Calu3 (cell line): ENCODE results near the gene SH3PXD2B. TPM values are rescaled to one million over a fixed set of nuclear protein-coding genes. Genes with fewer than 3 reads are reported as not detected.

Experiments used
- BruUV-seq: library from RNA; stranded (reverse); fragments of 400-500 nt; replicated peaks from 2 replicates; lab custom pipeline; 2021; lab: Mats Ljungman, UMichigan
- CTCF ChIA-PET: fragments of 300-600 bp; sonication (Branson Sonifier 250); formaldehyde crosslinking; loops from one replicate; lab custom pipeline; 2022; ENCODE audit warnings: antibody characterized with exemption; lab: Charles Lee
- DNase-seq: peaks from one replicate; pipeline ENCODE4 v3.0.0; 2022
- H3K27ac Mint-ChIP-seq: one replicate; pipeline ENCODE4 v1.8.0; 2022; ENCODE audit warnings: mixed read lengths; ENCODE audit not compliant: unreplicated experiment
- H3K27me3 Mint-ChIP-seq: one replicate; pipeline ENCODE4 v1.8.0; 2022; ENCODE audit warnings: mixed read lengths; ENCODE audit not compliant: unreplicated experiment
- H3K36me3 Mint-ChIP-seq: one replicate; pipeline ENCODE4 v1.8.0; 2022; ENCODE audit warnings: mild to moderate bottlenecking, moderate library complexity, mixed read lengths; ENCODE audit not compliant: insufficient read depth, unreplicated experiment
- H3K4me1 Mint-ChIP-seq: one replicate; pipeline ENCODE4 v1.8.0; 2022; ENCODE audit warnings: mild to moderate bottlenecking, low read depth, mixed read lengths; ENCODE audit not compliant: unreplicated experiment
- H3K4me3 Mint-ChIP-seq: one replicate; pipeline ENCODE4 v1.8.0; 2022; ENCODE audit warnings: mild to moderate bottlenecking, low read depth, moderate library complexity, mixed read lengths; ENCODE audit not compliant: unreplicated experiment
- H3K9me3 Mint-ChIP-seq: one replicate; pipeline ENCODE4 v1.8.0; 2022; ENCODE audit warnings: low read depth, mixed read lengths; ENCODE audit not compliant: unreplicated experiment
- intact Hi-C: fragments of 100-400 bp; cut with micrococcal nuclease; formaldehyde crosslinking; loops from one replicate; pipeline ENCODE4 v1.10.0; 2022; ENCODE audit not compliant: unreplicated experiment
- total RNA-seq: library from RNA; stranded (reverse); gene quantifications from 2 replicates; pipeline ENCODE4 v1.2.3, GENCODE V29; 2022
- TF ChIP-seq, protein P1 (sequence below): fragments of 200-600 bp; IDR thresholded peaks from one replicate; pipeline ENCODE4 v1.8.0; 2022; ENCODE audit warnings: antibody characterized with exemption; ENCODE audit not compliant: unreplicated experiment

The SH3PXD2B gene
- total RNA-seq, 1 experiment from 2014 or later = 25.6 TPM

DNA sequence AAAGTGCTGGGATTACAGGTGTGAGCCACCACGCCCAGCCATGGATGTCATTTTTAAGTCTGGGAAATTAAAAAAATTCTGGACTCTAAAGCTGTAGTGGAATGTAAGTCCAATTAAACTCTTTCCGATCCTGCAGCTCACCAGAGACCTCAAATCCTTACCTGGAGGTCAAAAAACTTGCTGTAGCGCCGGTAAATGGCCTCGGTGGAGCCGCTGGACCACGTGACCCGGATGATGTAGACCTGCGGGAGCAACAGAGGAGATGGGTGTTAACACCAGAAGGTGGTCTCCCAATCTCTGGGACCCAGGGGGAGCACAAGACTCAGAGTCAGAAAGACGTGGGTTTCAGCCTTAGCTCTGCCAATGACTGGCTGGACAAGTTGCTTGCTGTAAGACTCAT lies 32.1 kb downstream of the SH3PXD2B start:
- no peaks in the 10 kb centered on the region for H3K9me3 Mint-ChIP-seq
- BruUV-seq = no TSS peak
- no peak for DNase-seq
- H3K4me1 Mint-ChIP-seq = peaks cover 21% of the 10 kb centered on the region
- H3K27me3 Mint-ChIP-seq = no peaks in the 10 kb centered on the region
- no peak overlapping the region for H3K27ac Mint-ChIP-seq
- H3K4me3 Mint-ChIP-seq = no peak overlapping the region
- TF ChIP-seq, protein P1, sequence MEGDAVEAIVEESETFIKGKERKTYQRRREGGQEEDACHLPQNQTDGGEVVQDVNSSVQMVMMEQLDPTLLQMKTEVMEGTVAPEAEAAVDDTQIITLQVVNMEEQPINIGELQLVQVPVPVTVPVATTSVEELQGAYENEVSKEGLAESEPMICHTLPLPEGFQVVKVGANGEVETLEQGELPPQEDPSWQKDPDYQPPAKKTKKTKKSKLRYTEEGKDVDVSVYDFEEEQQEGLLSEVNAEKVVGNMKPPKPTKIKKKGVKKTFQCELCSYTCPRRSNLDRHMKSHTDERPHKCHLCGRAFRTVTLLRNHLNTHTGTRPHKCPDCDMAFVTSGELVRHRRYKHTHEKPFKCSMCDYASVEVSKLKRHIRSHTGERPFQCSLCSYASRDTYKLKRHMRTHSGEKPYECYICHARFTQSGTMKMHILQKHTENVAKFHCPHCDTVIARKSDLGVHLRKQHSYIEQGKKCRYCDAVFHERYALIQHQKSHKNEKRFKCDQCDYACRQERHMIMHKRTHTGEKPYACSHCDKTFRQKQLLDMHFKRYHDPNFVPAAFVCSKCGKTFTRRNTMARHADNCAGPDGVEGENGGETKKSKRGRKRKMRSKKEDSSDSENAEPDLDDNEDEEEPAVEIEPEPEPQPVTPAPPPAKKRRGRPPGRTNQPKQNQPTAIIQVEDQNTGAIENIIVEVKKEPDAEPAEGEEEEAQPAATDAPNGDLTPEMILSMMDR = no peak
- peaks cover 15% of the 10 kb centered on the region for H3K36me3 Mint-ChIP-seq
- intact Hi-C loops = no loop called here
- CTCF ChIA-PET = interaction anchor here (0.6 kb wide), 1 partner anchor 28 kb away, joined by 4 read pairs; no protein-coding TSS in a partner anchor

DNA sequence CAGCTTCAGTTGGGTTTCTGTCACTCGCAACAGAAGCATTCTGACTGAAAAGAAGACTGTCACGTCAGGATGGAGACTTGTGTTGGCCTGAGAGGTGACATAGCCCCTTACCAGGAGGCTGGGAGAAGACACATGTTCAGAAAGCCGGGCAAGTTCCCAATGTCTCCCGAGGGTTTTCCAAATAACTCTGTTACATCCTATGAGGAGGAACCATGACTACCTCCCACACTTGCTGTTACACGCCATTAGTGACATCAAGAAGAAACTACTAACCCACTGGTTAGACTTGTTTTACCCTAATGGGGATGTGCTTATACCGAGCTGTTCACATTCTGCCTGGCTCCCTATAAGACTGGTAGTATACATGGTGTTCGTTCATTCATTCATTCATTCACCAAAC lies 33.3 kb downstream of the SH3PXD2B start:
- no peak for DNase-seq
- TF ChIP-seq, protein P1 = no peak
- Mint-ChIP-seq H3K27ac (peak overlapping the region; percentile 91), H3K4me3 (peak overlapping the region; percentile 69), H3K36me3 (peaks cover 15% of the 10 kb centered on the region), H3K27me3 (no peaks in the 10 kb centered on the region), H3K9me3 (no peaks in the 10 kb centered on the region), H3K4me1 (peaks cover 21% of the 10 kb centered on the region)
- intact Hi-C loops = loop anchor here (2.0 kb wide), 1 partner anchor 32 kb away; no protein-coding TSS in a partner anchor
- CTCF ChIA-PET = interaction anchor here (0.6 to 0.7 kb wide), 2 partner anchors 16 to 735 kb away, joined by 3 to 10 read pairs; no protein-coding TSS in a partner anchor
- no TSS peak for BruUV-seq

DNA sequence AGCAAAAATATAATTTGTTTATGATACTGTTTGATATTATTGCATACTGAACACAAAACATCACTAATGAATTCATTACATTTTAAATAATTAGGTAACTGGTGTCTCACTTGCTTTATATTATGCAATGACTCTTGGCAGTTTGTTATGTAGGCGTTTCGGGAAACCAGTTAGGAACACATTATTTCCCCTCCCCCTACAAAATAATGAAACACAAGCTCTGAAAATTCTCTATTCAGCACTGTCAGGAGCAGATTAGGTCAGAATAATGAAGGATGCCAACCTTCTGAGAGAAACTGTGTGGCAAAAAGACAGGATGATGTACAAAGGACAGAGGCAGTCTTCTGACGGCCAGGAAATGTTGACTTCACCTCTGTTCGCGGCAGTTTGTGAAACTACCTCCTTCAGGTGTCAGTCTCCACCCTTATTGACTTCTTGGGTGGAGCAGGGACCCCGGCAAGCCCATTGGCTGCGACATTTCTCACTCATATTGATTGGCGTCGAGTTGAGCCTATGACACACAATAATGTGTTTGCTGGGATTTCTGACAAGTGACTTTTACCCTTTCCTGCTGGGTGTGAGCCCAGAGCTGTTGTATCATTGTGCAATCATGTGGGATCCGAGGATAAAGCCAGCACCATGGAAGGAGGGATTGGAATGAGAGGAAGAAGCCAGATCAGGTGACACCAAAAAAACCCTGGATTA lies 33.9 kb downstream of the SH3PXD2B start:
- Mint-ChIP-seq H3K36me3 (peaks cover 15% of the 10 kb centered on the region), H3K27me3 (no peaks in the 10 kb centered on the region), H3K4me3 (peak overlapping the region; percentile 69), H3K27ac (peak overlapping the region; percentile 91), H3K4me1 (peaks cover 21% of the 10 kb centered on the region), H3K9me3 (no peaks in the 10 kb centered on the region)
- intact Hi-C loops = loop anchor here (2.0 kb wide), 1 partner anchor 32 kb away; no protein-coding TSS in a partner anchor
- CTCF ChIA-PET = interaction anchor here (0.6 to 1.0 kb wide), 3 partner anchors 17 to 734 kb away, joined by 3 to 10 read pairs (median 3); no protein-coding TSS in a partner anchor
- TF ChIP-seq, protein P1 = no peak
- peak; percentile 95 for DNase-seq
- BruUV-seq = TSS peak; percentile 90

DNA sequence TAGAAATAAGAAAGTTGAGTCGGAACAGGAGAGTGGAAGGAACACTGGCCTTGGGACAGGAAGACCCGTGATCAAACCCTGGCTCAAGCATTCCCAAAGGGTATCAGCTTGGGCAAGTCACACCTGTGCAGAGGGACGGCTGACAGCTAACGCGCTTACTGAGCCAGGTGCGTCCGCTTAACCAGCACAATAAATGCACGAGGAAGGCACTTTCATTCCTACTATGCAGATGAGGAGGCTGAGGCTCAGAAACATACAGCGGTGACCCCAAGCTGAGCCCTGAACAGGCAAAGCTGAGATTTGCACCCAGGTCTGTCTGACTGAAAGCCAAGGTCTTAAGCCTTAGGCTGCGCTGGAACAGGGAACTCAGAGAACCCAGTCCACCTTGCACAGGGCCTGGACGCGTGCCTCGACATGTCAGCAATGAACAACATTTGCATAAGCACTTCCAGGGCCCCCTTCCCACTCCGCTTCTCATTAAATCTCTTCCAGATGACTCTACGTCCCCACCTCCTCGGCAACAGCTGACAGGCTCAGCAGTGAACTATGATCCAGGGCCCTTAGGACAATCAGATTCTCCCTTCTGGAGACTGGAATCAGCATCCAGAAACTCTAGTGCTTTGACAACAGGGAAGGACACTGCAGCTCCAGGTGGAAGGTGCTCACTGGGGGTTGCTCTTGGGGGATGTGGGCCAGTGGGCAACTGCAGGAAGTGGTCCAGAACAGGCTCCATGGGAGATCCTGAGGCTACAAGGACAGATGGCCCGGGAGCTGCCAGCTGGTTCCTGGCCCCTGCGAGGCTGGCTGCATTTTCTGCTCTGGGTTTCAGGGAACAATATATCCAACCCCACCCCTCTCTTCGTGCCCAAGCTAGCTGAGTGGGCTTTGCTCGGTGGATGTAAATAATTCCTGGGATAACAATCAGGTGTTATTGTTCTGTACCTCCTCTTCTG lies 35.2 kb downstream of the SH3PXD2B start:
- intact Hi-C loops = no loop called here
- TF ChIP-seq, protein P1 = no peak
- Mint-ChIP-seq H3K4me1 (peaks cover 21% of the 10 kb centered on the region), H3K9me3 (no peaks in the 10 kb centered on the region), H3K27ac (no peak overlapping the region), H3K4me3 (no peak overlapping the region), H3K36me3 (peaks cover 15% of the 10 kb centered on the region), H3K27me3 (no peaks in the 10 kb centered on the region)
- BruUV-seq = no TSS peak
- DNase-seq = no peak
- CTCF ChIA-PET = no interaction called here
